Melanocyte of skin (primary cell): Measurements from ENCODE around the gene KRT28. TPM values are rescaled to one million over a fixed set of nuclear protein-coding genes. Genes with fewer than 3 reads are reported as not detected.

Experiments used
- total RNA-seq, 2 donors: library from RNA; depleted of rRNA; stranded (reverse); fragments of >200 nt; gene quantifications; 2 replicates each; pipeline ENCODE4 v1.2.3, GENCODE V29; 2012

Gene KRT28
- not detected for total RNA-seq

GRCh38 chr17:40799859-40800258 is at the start of gene KRT28:
TSS of gene KRT28 (minus strand) at chr17:40799959. CDS start at chr17:40799893, 66 bp downstream.

GRCh38 chr17:40822132-40822812 is 22.5 kb upstream of the KRT28 start, which contains the start of gene KRT10:
TSS of gene KRT10 (minus strand) at chr17:40822614. CDS start at chr17:40822585, 29 bp downstream.

GRCh38 chr17:40782450-40782849 is 17.3 kb downstream of the KRT28 start, which contains the start of gene KRT27:
TSS of gene KRT27 (minus strand) at chr17:40782550. CDS start at chr17:40782493, 57 bp downstream.

GRCh38 chr17:40772101-40772500 is 27.7 kb downstream of the KRT28 start, which contains the start of gene KRT26:
TSS of gene KRT26 (minus strand) at chr17:40772201. CDS start at chr17:40772113, 88 bp downstream.

GRCh38 chr17:40755231-40755630 is 44.5 kb downstream of the KRT28 start, which contains the start of gene KRT25:
TSS of gene KRT25 (minus strand) at chr17:40755331. CDS start at chr17:40755271, 60 bp downstream.

Other genes with a start within 250 kb of the KRT28 start
- gene CCR7, start 234.5 kb downstream of the KRT28 start, total RNA-seq, result not detected
- gene SMARCE1, start 152.1 kb downstream of the KRT28 start, total RNA-seq, result 10 to 100 TPM; 74.3 to 76.6 TPM
- gene KRT222, start 134.8 kb downstream of the KRT28 start, total RNA-seq, result under 1 TPM in 1 of 2 donors, not detected in 1; 0.34 TPM
- gene KRT24, start 96.2 kb downstream of the KRT28 start, total RNA-seq, result not detected
- not detected for gene KRT25, start 44.6 kb downstream of the KRT28 start, total RNA-seq
- not detected for gene KRT26, start 27.8 kb downstream of the KRT28 start, total RNA-seq
- gene KRT27, start 17.4 kb downstream of the KRT28 start, total RNA-seq, result 1 to 10 TPM in 1 of 2 donors, not detected in 1; 1.3 TPM
- gene KRT10, start 22.7 kb upstream of the KRT28 start, total RNA-seq, result 1 to 10 TPM; 1.7 to 3.0 TPM
- under 1 TPM in 1 of 2 donors, not detected in 1; 0.34 TPM for gene KRT12, start 67.3 kb upstream of the KRT28 start, total RNA-seq
- gene KRT20, start 85.3 kb upstream of the KRT28 start, total RNA-seq, result not detected
- gene KRT23, start 137.7 kb upstream of the KRT28 start, total RNA-seq, result not detected
- not detected for gene KRT39, start 167.0 kb upstream of the KRT28 start, total RNA-seq
- not detected for gene KRT40, start 184.4 kb upstream of the KRT28 start, total RNA-seq
- gene KRTAP3-3, start 194.2 kb upstream of the KRT28 start, total RNA-seq, result not detected
- not detected for gene KRTAP3-2, start 199.9 kb upstream of the KRT28 start, total RNA-seq
- not detected for gene KRTAP3-1, start 209.2 kb upstream of the KRT28 start, total RNA-seq
- not detected for gene KRTAP1-5, start 227.2 kb upstream of the KRT28 start, total RNA-seq
- gene KRTAP1-4, start 230.2 kb upstream of the KRT28 start, total RNA-seq, result not detected
- not detected for gene KRTAP1-3, start 234.9 kb upstream of the KRT28 start, total RNA-seq
- not detected for gene KRTAP1-1, start 241.5 kb upstream of the KRT28 start, total RNA-seq
- not detected for gene KRTAP2-1, start 247.4 kb upstream of the KRT28 start, total RNA-seq